Kidney (tissue), 14 donors: ENCODE measurements around the gene TACR2. TPM values are rescaled to one million over a fixed set of nuclear protein-coding genes. Genes with fewer than 3 reads are reported as not detected.

ENCODE experiments used
- DNase-seq, 5 donors: peaks; one replicate each; pipeline ENCODE4 v3.0.0-alpha.2; 2013 to 2020
- FAIRE-seq: peaks from 2 replicates; lab custom pipeline; 2012; peaks lifted over from hg19 to GRCh38; lab: Jason Lieb, UNC
- H3K27ac ChIP-seq, 2 donors: one replicate each; pipeline ENCODE4 v1.7.0; 2013; ENCODE audit warnings: low read depth in 2 of 2, low read length in 2 of 2, inconsistent platforms in 1 of 2
- H3K27me3 ChIP-seq: one replicate; pipeline ENCODE4 v1.7.1; 2013; ENCODE audit warnings: low read length, inconsistent platforms; ENCODE audit not compliant: control insufficient read depth, insufficient read depth
- H3K36me3 ChIP-seq, 3 donors: one replicate each; pipeline versions ENCODE4 v1.7.0 to v1.7.1; 2013; ENCODE audit warnings: low read length in 3 of 3, control low read depth in 1 of 3, inconsistent platforms in 1 of 3; ENCODE audit not compliant: insufficient read depth in 3 of 3, control insufficient read depth in 2 of 3
- H3K4me1 ChIP-seq, 3 donors: one replicate each; pipeline versions ENCODE4 v1.7.0 to v1.7.1; 2013; ENCODE audit warnings: low read length in 3 of 3, inconsistent platforms in 1 of 3, low read depth in 1 of 3; ENCODE audit not compliant: control insufficient read depth in 2 of 3, insufficient read depth in 2 of 3
- H3K4me3 ChIP-seq, 3 donors: one replicate each; pipeline versions ENCODE4 v1.7.0 to v1.8.1; 2013; ENCODE audit warnings: low read length in 3 of 3, control low read depth in 1 of 3, inconsistent platforms in 1 of 3
- H3K9ac ChIP-seq, 3 donors: one replicate each; pipeline versions ENCODE4 v1.7.0 to v1.7.1; 2013; ENCODE audit warnings: low read length in 3 of 3, control low read depth in 1 of 3, inconsistent platforms in 1 of 3
- H3K9me3 ChIP-seq, 3 donors: one replicate each; pipeline versions ENCODE4 v1.7.0 to v1.7.1; 2013; ENCODE audit warnings: low read length in 3 of 3, control low read depth in 1 of 3, inconsistent platforms in 1 of 3; ENCODE audit not compliant: control insufficient read depth in 2 of 3, insufficient read depth in 1 of 3
- CTCF ChIP-seq: IDR thresholded peaks from 3 replicates; pipeline ENCODE4 v1.5.1; 2012; ENCODE audit warnings: mild to moderate bottlenecking, moderate library complexity, borderline replicate concordance; ENCODE audit not compliant: insufficient read depth; ENCODE audit errors: extremely low read depth
- intact Hi-C: fragments of 100-400 bp; cut with DNase I; formaldehyde crosslinking; loops from one replicate; pipeline ENCODE4 v1.11.1; 2022
- polyA plus RNA-seq: library from polyadenylated mRNA; stranded (reverse); fragments of 350-450 nt; fragmentation: Illumina TruSeq; extraction: RNeasy Lipid Tissue Mini Kit (QIAGEN cat#74804); gene quantifications from one replicate; pipeline ENCODE4 v1.2.3, GENCODE V29; 2014; ENCODE audit warnings: low read depth, low replicate concordance; ENCODE audit not compliant: insufficient read depth
- total RNA-seq: library from RNA; stranded (reverse); fragmentation: NEBNext Ultra II Directional; extraction: Animal tissue kit (Norgen Biotek cat#: 25700); gene quantifications from one replicate; pipeline ENCODE4 v1.2.1, GENCODE V29; 2021
- donor health status: control.
- donor health status: control.
- donor health status: control.
- donor health status: control.
- donor health status: control.
- donor health status: DM: yes; HTN: yes; CAD: no.
- donor health status: Normal renal cell carcinoma (clear cell type).

TACR2 gene
- total and polyA plus RNA-seq, 2 donors from 2014 or later = 0.37 to 0.38 TPM

- TF ChIP-seq CTCF = no peak
- Histone ChIP-seq H3K27me3 (no peaks in the 10 kb centered on the region), H3K9ac (peak overlapping the region in 1 of 3 donors; percentile 23), H3K4me3 (no peak overlapping the region), H3K36me3 (no peaks in the 10 kb centered on the region), H3K27ac (peak overlapping the region; percentile 56 to 76), H3K4me1 (peaks cover 4 to 36% (median 30%) of the 10 kb centered on the region in 3 donors), H3K9me3 (no peaks in the 10 kb centered on the region)
- DNase-seq (peak in 1 of 5 donors; percentile 65), FAIRE-seq (no peak)
- intact Hi-C loops = no loop called here
Observed at GRCh38 chr10:69461243-69462025, 44.7 kb upstream of the TACR2 start.

DNA sequence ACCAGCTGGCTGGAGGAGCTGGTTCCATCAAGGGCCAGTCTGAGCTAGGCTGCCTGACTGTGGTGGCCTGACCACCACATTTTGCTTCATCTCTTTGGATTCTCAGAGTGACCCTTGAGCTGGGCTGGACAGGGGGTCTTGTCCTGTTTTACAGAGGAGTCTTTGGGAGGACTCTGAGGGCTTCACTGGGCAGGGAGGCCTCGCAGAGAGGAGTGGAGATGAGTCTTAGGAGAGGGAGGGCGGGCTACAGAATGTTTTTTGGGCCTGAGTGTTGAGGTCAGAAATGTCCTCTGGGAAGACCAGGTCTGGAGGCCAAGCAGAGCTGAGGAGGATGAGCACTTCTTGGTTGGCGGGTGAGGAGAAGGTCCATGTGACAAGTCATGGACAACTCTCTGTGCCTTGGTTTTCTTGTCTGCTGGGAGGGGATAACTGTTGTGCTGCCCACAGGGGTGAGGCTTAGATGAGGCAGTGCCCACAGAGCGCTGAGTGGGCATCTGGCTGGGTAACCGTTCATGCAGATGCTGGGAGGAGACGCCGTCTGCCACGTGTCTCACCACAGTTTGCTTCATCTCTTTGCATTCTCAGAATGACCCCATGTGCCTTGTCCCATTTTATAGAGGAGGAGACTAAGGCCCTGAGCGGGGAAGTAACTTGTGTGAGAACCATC lies 44.0 kb upstream of the TACR2 start:
- Histone ChIP-seq H3K9ac (no peak overlapping the region), H3K27ac (peak overlapping the region; percentile 53 to 78), H3K4me3 (no peak overlapping the region), H3K4me1 (peaks cover 4 to 36% (median 27%) of the 10 kb centered on the region in 3 donors), H3K9me3 (no peaks in the 10 kb centered on the region), H3K27me3 (no peaks in the 10 kb centered on the region), H3K36me3 (no peaks in the 10 kb centered on the region)
- intact Hi-C loops = no loop called here
- no peak for TF ChIP-seq CTCF
- no peak for FAIRE-seq
- DNase-seq = no peak

- FAIRE-seq = no peak
- intact Hi-C loops = no loop called here
- Histone ChIP-seq H3K9me3 (no peaks in the 10 kb centered on the region), H3K36me3 (no peaks in the 10 kb centered on the region), H3K4me1 (peaks cover 4 to 32% (median 24%) of the 10 kb centered on the region in 3 donors), H3K27ac (peak overlapping the region; percentile 67 to 78), H3K27me3 (no peaks in the 10 kb centered on the region), H3K9ac (no peak overlapping the region), H3K4me3 (no peak overlapping the region)
- no peak for TF ChIP-seq CTCF
- no peak for DNase-seq
Observed at GRCh38 chr10:69459893-69460575, 43.3 kb upstream of the TACR2 start.
